PC-3 (cell line): ENCODE results near the gene CFAP58.
"Not testable (repeated sequence)": the region's sequence is repeated elsewhere in the genome, so short reads cannot be mapped to it uniquely, and the experiment has no call there.

ENCODE experiments used
- CTCF ChIP-seq: fragments of 300-600 bp; sonication (generic); conservative IDR thresholded peaks from 2 replicates; pipeline ENCODE4 v1.5.1; 2017; ENCODE audit warnings: antibody characterized with exemption, low read depth, mild to moderate bottlenecking, low read length
- EZH2 ChIP-seq: fragments of 300-600 bp; sonication (generic); IDR thresholded peaks from one replicate; pipeline ENCODE4 v1.6.1; 2017; ENCODE audit warnings: antibody characterized with exemption, mild to moderate bottlenecking, low read length; ENCODE audit not compliant: unreplicated experiment

GRCh38 chr10:104465575-104465974 lies 111.9 kb downstream of the CFAP58 start:
- TF ChIP-seq CTCF, EZH2: not testable (repeated sequence)
